22Rv1 (cell line): ENCODE results near the gene BUB1.
"Not testable (repeated sequence)": the region's sequence is repeated elsewhere in the genome, so short reads cannot be mapped to it uniquely, and the experiment has no call there.

Experiments
- H3K27ac ChIP-seq: fragments of 450-650 bp; 2 replicates; pipeline ENCODE4 v1.5.1; 2017

The BUB1 gene

GRCh38 chr2:110610613-110611250 lies 67.1 kb downstream of the BUB1 start:
- not testable (repeated sequence) for H3K27ac ChIP-seq

GRCh38 chr2:110609843-110610612 lies 67.8 kb downstream of the BUB1 start:
- H3K27ac ChIP-seq = not testable (repeated sequence)

GRCh38 chr2:110608788-110609502 lies 68.9 kb downstream of the BUB1 start:
- not testable (repeated sequence) for H3K27ac ChIP-seq

- not testable (repeated sequence) for H3K27ac ChIP-seq
Observed at GRCh38 chr2:110605057-110605456, 72.8 kb downstream of the BUB1 start.

- not testable (repeated sequence) for H3K27ac ChIP-seq
Observed at GRCh38 chr2:110603917-110604591, 73.8 kb downstream of the BUB1 start.

- not testable (repeated sequence) for H3K27ac ChIP-seq
Observed at GRCh38 chr2:110602139-110602538, 75.7 kb downstream of the BUB1 start.

- not testable (repeated sequence) for H3K27ac ChIP-seq
Observed at GRCh38 chr2:110591973-110592372, 85.9 kb downstream of the BUB1 start.

GRCh38 chr2:110589677-110590330 lies 88.1 kb downstream of the BUB1 start:
- not testable (repeated sequence) for H3K27ac ChIP-seq

GRCh38 chr2:110588520-110588919 lies 89.3 kb downstream of the BUB1 start:
- H3K27ac ChIP-seq = not testable (repeated sequence)
